MCF 10A (cell line): ENCODE measurements around the gene CACNA1C. TPM values are rescaled to one million over a fixed set of nuclear protein-coding genes. Genes with fewer than 3 reads are reported as not detected.
A peak's percentile ranks its signal among the peaks of the same experiment; 100 is the strongest.

Source experiments
- BruUV-seq: library from RNA; stranded (reverse); fragments of 400-500 nt; replicated peaks from 2 replicates; lab custom pipeline; 2021; lab: Mats Ljungman, UMichigan
- CTCF ChIA-PET: fragments of 300-600 bp; sonication (Branson Sonifier 250); formaldehyde crosslinking; extraction: SDS; loops from one replicate; lab custom pipeline; 2021; ENCODE audit warnings: antibody characterized with exemption, inconsistent platforms; lab: Yijun Ruan, JAX
- POLR2A ChIA-PET: fragments of 300-600, 350-650 bp; sonication (Branson Sonifier 250); formaldehyde crosslinking; extraction: SDS; loops from one replicate; lab custom pipeline; 2020; ENCODE audit warnings: antibody characterized with exemption, inconsistent platforms; lab: Yijun Ruan, JAX
- DNase-seq: peaks from one replicate; pipeline ENCODE4 v3.0.0-alpha.2; 2018; ENCODE audit not compliant: unreplicated experiment
- H3K27ac Mint-ChIP-seq: one replicate; pipeline ENCODE4 v1.8.0; 2022; ENCODE audit warnings: mild to moderate bottlenecking, low read depth, mixed read lengths; ENCODE audit not compliant: unreplicated experiment
- H3K27me3 Mint-ChIP-seq: one replicate; pipeline ENCODE4 v1.8.0; 2022; ENCODE audit warnings: mixed read lengths; ENCODE audit not compliant: insufficient read depth, unreplicated experiment
- H3K36me3 Mint-ChIP-seq: one replicate; pipeline ENCODE4 v1.8.0; 2022; ENCODE audit warnings: mild to moderate bottlenecking, moderate library complexity, mixed read lengths; ENCODE audit not compliant: insufficient read depth, unreplicated experiment
- H3K4me1 Mint-ChIP-seq: one replicate; pipeline ENCODE4 v1.8.0; 2022; ENCODE audit warnings: mixed read lengths; ENCODE audit not compliant: insufficient read depth, unreplicated experiment
- H3K4me3 Mint-ChIP-seq: one replicate; pipeline ENCODE4 v1.8.0; 2022; ENCODE audit warnings: mild to moderate bottlenecking, moderate library complexity, mixed read lengths; ENCODE audit not compliant: unreplicated experiment
- H3K9me3 Mint-ChIP-seq: one replicate; pipeline ENCODE4 v1.8.0; 2022; ENCODE audit warnings: mixed read lengths; ENCODE audit not compliant: unreplicated experiment
- CTCF ChIP-seq: fragments of 200-600 bp; IDR thresholded peaks from one replicate; pipeline ENCODE4 v1.8.0; 2022; ENCODE audit warnings: antibody characterized with exemption, mild to moderate bottlenecking; ENCODE audit not compliant: unreplicated experiment
- intact Hi-C: fragments of 100-400 bp; cut with micrococcal nuclease; formaldehyde crosslinking; loops from 2 replicates; pipeline ENCODE4 v1.14.1; 2022
- total RNA-seq: library from RNA; stranded (reverse); gene quantifications from 2 replicates; pipeline ENCODE4 v1.2.3, GENCODE V29; 2022

CACNA1C gene
- total RNA-seq, 1 experiment from 2014 or later = not detected

- no peak overlapping the region for H3K27ac Mint-ChIP-seq
- ChIA-PET CTCF (interaction anchor here (0.5 to 1.6 kb wide), 7 partner anchors 11 to 514 kb away, joined by 3 to 4 read pairs (median 3); no protein-coding TSS in a partner anchor), POLR2A (no interaction called here)
- no peak overlapping the region for H3K4me3 Mint-ChIP-seq
- intact Hi-C loops = loop anchor here (2.0 to 10.0 kb wide), 4 partner anchors 187 to 947 kb away; no protein-coding TSS in a partner anchor
- no TSS peak for BruUV-seq
- DNase-seq = no peak
- no peaks in the 10 kb centered on the region for H3K36me3 Mint-ChIP-seq
- TF ChIP-seq CTCF = no peak
- no peaks in the 10 kb centered on the region for H3K9me3 Mint-ChIP-seq
- peaks cover 63% of the 10 kb centered on the region for H3K27me3 Mint-ChIP-seq
- H3K4me1 Mint-ChIP-seq = no peaks in the 10 kb centered on the region
These were observed 528.7 kb downstream of the CACNA1C start for GRCh38 chr12:2581293-2582045.

GRCh38 chr12:2582631-2583030 lies 529.8 kb downstream of the CACNA1C start:
- no peaks in the 10 kb centered on the region for H3K4me1 Mint-ChIP-seq
- no peak for DNase-seq
- CTCF ChIA-PET = interaction anchor here (0.7 to 1.6 kb wide), 14 partner anchors 8 to 728 kb away, joined by 3 to 7 read pairs (median 4); no protein-coding TSS in a partner anchor
- H3K27me3 Mint-ChIP-seq = peaks cover 65% of the 10 kb centered on the region
- no peak for TF ChIP-seq CTCF
- no peaks in the 10 kb centered on the region for H3K36me3 Mint-ChIP-seq
- H3K27ac Mint-ChIP-seq = no peak overlapping the region
- intact Hi-C loops = loop anchor here (1.0 to 10.0 kb wide), 5 partner anchors 188 to 948 kb away; no protein-coding TSS in a partner anchor
- H3K4me3 Mint-ChIP-seq = no peak overlapping the region
- BruUV-seq = no TSS peak
- POLR2A ChIA-PET = interaction anchor here (0.7 kb wide), 1 partner anchor 566 kb away, joined by 3 read pairs; no protein-coding TSS in a partner anchor
- no peaks in the 10 kb centered on the region for H3K9me3 Mint-ChIP-seq

- intact Hi-C loops = loop anchor here (1.0 to 10.0 kb wide), 5 partner anchors 188 to 948 kb away; no protein-coding TSS in a partner anchor
- peak; percentile 94 for TF ChIP-seq CTCF
- Mint-ChIP-seq H3K36me3 (no peaks in the 10 kb centered on the region), H3K4me3 (no peak overlapping the region), H3K27ac (no peak overlapping the region), H3K27me3 (peaks cover 70% of the 10 kb centered on the region), H3K4me1 (no peaks in the 10 kb centered on the region), H3K9me3 (no peaks in the 10 kb centered on the region)
- DNase-seq = peak; percentile 53
- ChIA-PET CTCF (interaction anchor here (0.6 to 1.6 kb wide), 20 partner anchors 8 to 798 kb away, joined by 3 to 7 read pairs (median 3); no protein-coding TSS in a partner anchor), POLR2A (interaction anchor here (0.7 kb wide), 1 partner anchor 567 kb away, joined by 3 read pairs; no protein-coding TSS in a partner anchor)
- no TSS peak for BruUV-seq
These were observed 530.3 kb downstream of the CACNA1C start for GRCh38 chr12:2583091-2583497.
